ENCODE measurements around the gene PYGM.
A peak's percentile ranks its signal among the peaks of the same experiment; 100 is the strongest.

Gene PYGM

DNA sequence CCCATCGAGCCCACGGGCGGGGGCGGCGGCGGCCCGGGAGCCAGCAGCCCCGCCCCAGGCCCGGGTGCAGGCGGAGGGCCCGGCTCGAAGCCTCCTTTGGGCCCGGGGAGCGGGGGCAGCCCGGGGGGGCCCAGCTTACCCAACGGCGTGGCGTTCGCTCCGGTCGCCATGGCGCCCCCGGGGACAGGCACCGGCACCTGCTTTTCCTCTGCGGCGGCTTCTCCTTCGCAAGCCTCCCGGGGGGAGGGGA is 18.4 kb upstream of the PYGM start:
- H3K4me1 Mint-ChIP-seq: peaks cover 44% of the 10 kb centered on the region
- H3K9me3 Mint-ChIP-seq: no peaks in the 10 kb centered on the region
- H3K36me3 Mint-ChIP-seq: peaks cover 70% of the 10 kb centered on the region
- H3K4me3 Mint-ChIP-seq: peak overlapping the region; percentile 88
- DNase-seq (ENCODE audit: low spot score in 2 of 2) (no peak), ATAC-seq (peak; percentile 3)
- H3K27ac Mint-ChIP-seq: peak overlapping the region; percentile 100

DNA sequence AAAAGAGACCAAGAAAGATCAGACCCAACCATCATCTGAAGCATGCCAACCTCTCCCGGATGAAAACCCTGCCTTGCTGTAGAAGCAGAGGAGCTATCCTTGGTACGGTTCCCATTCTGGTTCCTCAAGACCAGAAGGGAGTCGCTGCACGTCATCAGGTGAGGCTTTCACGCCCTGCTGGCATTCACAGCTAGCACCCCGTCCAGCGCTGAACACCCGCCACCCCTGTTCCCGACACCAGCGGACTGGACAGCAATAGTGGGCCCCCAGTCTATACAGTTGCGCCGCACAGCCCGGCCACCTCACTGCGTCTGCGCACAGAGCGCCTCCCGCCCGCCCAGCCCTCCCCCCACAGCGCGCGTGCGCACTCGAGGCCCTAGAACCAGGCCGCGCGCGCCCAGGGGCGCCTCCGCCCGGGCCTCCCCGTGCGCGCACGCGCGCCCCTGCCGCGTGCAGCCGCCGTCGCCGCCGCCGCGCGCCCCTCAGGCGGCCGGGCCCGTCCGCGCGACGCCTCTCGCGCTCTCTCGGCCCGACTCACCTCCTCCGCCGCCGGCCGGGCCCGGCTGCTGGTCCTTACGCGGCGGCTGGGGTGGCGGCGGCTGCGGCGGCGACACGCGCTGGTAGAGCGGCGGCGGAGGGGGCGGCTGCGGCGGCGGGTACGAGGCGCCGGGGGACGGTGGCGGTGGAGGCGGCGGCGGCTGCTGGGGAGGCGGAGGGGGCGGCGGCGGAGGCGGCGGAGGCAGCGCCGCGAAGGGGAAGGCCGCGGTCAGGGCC is 17.9 kb upstream of the PYGM start:
- peaks cover 76% of the 10 kb centered on the region for H3K36me3 Mint-ChIP-seq
- peak; percentile 76 to 88 for DNase-seq (ENCODE audit: low spot score in 2 of 2)
- H3K4me3 Mint-ChIP-seq: peak overlapping the region; percentile 88
- H3K9me3 Mint-ChIP-seq: no peaks in the 10 kb centered on the region
- H3K27ac Mint-ChIP-seq: peak overlapping the region; percentile 92
- peaks cover 46% of the 10 kb centered on the region for H3K4me1 Mint-ChIP-seq
- ATAC-seq: peak; percentile 19

DNA sequence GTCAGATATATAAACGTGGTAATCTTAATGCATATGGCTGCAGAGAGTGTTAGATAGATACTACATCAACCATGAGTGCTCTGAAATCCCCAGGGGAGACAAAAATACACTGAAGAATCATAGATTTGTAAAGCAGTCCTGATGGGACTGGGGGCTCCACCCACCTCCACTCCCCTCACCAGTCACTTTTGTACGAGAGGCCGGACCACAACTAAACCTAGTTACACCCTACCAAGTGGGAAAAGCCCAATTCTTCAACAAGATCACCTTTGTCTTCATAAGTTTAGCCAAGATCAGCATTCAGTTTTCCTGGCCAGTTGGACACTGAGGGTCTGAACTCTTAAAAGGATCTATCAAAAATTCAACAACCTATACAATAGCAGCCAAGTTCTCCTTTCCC is 17.1 kb upstream of the PYGM start:
- no peaks in the 10 kb centered on the region for H3K9me3 Mint-ChIP-seq
- peak overlapping the region; percentile 92 for H3K27ac Mint-ChIP-seq
- no peak for DNase-seq (ENCODE audit: low spot score in 2 of 2)
- H3K36me3 Mint-ChIP-seq: peaks cover 83% of the 10 kb centered on the region
- ATAC-seq: no peak
- peak overlapping the region; percentile 88 for H3K4me3 Mint-ChIP-seq
- peaks cover 46% of the 10 kb centered on the region for H3K4me1 Mint-ChIP-seq

DNA sequence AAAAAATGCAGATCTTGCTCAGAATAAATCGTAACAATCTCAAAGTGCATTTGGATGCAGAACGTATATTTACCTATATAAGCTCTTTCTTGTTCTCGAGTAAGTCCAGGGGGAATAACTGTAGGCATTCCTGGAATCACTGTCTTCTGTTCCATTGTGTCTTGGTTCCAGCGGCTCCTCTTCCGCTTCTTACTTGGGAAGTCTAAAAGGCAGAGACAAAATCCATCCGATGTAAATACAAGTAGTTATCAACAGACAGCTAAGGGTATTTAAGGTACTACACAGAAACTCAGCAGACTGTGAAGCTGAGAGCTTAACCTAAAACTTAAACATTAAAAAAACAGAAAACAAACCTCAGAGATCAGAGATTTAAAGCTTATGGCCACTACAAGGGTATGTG is 16.7 kb upstream of the PYGM start:
- H3K4me3 Mint-ChIP-seq: peak overlapping the region; percentile 88
- H3K36me3 Mint-ChIP-seq: peaks cover 86% of the 10 kb centered on the region
- H3K9me3 Mint-ChIP-seq: no peaks in the 10 kb centered on the region
- H3K4me1 Mint-ChIP-seq: peaks cover 47% of the 10 kb centered on the region
- peak overlapping the region; percentile 92 for H3K27ac Mint-ChIP-seq
- ATAC-seq (no peak), DNase-seq (ENCODE audit: low spot score in 2 of 2) (no peak)

DNA sequence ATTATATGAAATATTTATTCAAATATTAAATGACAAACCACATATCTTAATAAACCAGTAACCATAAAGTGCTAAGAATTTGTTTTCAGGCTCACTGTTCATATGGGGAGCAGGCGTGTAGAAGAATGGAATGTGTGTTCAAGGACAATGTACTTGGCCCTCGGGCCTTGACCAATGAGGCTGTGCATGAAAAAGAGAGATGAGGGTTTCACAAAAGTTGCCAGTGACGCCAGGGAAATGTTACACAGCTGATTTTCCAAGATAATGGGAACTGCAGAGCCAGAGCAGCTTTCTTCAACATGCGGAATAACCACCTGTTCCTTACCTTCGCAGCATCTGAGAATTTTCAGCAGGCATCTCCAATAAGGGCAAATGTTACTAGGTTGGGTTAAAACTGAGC is 14.4 kb upstream of the PYGM start:
- Mint-ChIP-seq H3K36me3 (peaks cover 97% of the 10 kb centered on the region), H3K4me1 (peaks cover 63% of the 10 kb centered on the region), H3K9me3 (no peaks in the 10 kb centered on the region), H3K27ac (peak overlapping the region; percentile 92), H3K4me3 (peak overlapping the region; percentile 88)
- ATAC-seq (no peak), DNase-seq (ENCODE audit: low spot score in 2 of 2) (no peak)

DNA sequence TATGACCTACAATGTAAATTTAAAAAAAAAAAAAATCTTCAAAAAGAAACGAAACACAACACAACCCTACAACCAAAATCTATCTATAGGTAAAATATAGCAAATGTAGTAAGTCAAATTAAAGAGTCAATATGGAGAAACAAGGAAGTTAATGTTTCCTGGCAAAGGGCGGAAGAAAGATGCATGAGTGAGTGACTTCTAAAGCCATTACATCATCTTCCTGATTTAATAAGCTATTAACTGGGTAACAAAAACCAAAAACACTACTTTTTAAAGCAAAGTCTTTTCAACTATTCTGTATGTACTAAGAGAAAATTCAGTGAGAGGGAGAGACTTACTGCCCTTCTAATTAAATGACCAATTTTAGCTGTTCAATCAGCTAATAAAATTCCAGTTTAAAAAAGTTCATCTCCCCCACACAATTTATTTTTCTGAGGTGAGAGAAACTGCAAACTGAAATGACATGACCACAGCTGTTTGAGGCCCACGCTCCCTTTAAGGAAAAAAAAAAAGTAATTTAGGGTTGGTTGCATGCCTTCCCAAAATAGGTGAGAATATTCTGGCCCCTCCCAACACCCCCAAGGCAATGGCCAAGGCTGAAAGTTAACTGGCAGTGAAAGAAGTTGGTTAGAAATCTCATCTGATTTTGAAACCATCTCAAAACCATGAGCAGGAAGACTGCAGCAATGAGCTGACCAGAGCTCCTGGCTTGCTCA is 12.7 kb upstream of the PYGM start:
- Mint-ChIP-seq H3K4me3 (no peak overlapping the region), H3K9me3 (no peaks in the 10 kb centered on the region), H3K4me1 (peaks cover 74% of the 10 kb centered on the region), H3K36me3 (peaks cover 100% of the 10 kb centered on the region), H3K27ac (peak overlapping the region; percentile 67)
- no peak for ATAC-seq
- DNase-seq (ENCODE audit: low spot score in 2 of 2): no peak

DNA sequence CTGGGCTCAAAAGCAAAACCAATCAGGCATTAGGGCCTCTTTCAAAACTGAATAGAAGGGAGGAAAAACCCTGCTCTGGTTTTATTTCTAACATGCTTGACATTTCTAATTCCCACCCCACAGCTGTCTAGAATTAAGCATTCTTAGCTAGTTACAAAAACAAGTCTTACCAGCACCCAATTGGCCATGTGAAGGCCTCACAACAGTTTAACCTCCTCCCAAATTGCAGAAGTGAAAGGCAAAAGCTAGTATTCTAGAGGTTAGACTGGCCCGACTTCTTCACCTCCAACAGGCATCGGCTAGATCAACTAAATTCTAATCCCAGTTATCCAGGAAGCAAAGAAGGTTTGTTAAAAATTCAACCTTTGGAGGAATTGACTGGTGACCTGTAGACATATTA is 12.1 kb upstream of the PYGM start:
- Mint-ChIP-seq H3K9me3 (no peaks in the 10 kb centered on the region), H3K4me1 (peaks cover 74% of the 10 kb centered on the region), H3K27ac (no peak overlapping the region), H3K4me3 (no peak overlapping the region), H3K36me3 (peaks cover 100% of the 10 kb centered on the region)
- no peak for ATAC-seq
- no peak for DNase-seq (ENCODE audit: low spot score in 2 of 2)

DNA sequence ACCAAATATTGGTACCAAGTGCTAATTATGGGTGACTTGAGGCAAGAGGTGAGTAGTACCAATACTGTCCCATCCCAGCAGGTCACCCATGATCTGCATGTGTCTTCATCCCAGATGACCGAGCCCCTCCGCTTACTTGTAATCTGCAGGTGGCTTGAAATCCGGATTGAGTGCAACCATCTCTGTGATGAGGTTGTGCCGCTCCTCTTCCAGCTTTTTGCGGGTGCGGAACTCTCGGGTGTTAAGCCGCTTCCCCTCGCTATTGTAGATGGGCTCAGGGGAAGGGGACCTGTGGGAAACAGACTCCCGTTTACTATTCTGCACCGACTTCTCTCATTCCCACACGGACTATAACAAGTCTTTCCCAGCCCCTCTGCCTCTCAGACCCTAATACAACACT is 10.3 kb upstream of the PYGM start:
- Mint-ChIP-seq H3K27ac (peak overlapping the region; percentile 81), H3K9me3 (no peaks in the 10 kb centered on the region), H3K4me1 (peaks cover 76% of the 10 kb centered on the region), H3K4me3 (no peak overlapping the region), H3K36me3 (peaks cover 100% of the 10 kb centered on the region)
- ATAC-seq (no peak), DNase-seq (ENCODE audit: low spot score in 2 of 2) (no peak)

DNA sequence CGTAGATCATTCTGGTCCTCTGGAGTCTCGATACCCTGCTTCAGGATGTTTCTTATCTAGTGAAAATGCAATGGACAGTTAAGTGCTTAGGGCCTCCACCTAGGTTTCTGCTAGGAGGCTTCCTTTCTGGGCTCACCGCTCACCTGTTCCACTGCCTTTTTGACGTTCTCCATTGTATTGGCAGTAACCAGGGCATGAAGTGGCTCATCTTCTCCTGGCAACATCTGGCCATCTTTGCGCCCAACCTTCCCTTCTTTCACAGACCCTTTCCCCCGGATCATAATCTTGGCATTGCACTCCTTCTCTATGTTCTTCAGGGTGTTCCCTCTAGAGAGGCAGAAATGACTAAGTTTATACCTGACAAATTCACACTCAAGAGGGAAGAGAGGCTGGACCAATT is 9.5 kb upstream of the PYGM start:
- no peak for ATAC-seq
- Mint-ChIP-seq H3K4me1 (peaks cover 79% of the 10 kb centered on the region), H3K27ac (peak overlapping the region; percentile 83), H3K9me3 (no peaks in the 10 kb centered on the region), H3K4me3 (no peak overlapping the region), H3K36me3 (peaks cover 100% of the 10 kb centered on the region)
- DNase-seq (ENCODE audit: low spot score in 2 of 2): no peak

DNA sequence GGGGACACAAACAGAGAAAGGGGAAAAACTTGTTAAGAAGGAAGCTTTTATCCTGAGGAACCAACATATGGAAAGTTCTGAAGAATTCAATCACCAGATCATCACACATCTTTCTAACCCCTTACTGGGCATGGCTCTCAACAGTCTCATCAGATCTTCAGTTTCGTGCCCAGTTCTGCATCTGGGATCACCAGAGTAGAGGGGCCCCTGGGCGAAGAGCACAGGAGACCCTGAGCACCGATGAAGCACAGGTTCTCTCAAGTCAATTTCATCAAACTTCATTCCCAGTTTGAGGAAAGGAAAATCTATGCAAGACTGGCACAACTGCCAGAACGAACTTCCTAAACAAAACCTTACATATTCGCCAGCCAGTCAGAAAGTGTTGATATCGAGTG is 8.5 kb upstream of the PYGM start:
- Mint-ChIP-seq H3K9me3 (no peaks in the 10 kb centered on the region), H3K36me3 (peaks cover 100% of the 10 kb centered on the region), H3K4me1 (peaks cover 82% of the 10 kb centered on the region), H3K27ac (peak overlapping the region; percentile 83), H3K4me3 (no peak overlapping the region)
- ATAC-seq (no peak), DNase-seq (ENCODE audit: low spot score in 2 of 2) (no peak)

DNA sequence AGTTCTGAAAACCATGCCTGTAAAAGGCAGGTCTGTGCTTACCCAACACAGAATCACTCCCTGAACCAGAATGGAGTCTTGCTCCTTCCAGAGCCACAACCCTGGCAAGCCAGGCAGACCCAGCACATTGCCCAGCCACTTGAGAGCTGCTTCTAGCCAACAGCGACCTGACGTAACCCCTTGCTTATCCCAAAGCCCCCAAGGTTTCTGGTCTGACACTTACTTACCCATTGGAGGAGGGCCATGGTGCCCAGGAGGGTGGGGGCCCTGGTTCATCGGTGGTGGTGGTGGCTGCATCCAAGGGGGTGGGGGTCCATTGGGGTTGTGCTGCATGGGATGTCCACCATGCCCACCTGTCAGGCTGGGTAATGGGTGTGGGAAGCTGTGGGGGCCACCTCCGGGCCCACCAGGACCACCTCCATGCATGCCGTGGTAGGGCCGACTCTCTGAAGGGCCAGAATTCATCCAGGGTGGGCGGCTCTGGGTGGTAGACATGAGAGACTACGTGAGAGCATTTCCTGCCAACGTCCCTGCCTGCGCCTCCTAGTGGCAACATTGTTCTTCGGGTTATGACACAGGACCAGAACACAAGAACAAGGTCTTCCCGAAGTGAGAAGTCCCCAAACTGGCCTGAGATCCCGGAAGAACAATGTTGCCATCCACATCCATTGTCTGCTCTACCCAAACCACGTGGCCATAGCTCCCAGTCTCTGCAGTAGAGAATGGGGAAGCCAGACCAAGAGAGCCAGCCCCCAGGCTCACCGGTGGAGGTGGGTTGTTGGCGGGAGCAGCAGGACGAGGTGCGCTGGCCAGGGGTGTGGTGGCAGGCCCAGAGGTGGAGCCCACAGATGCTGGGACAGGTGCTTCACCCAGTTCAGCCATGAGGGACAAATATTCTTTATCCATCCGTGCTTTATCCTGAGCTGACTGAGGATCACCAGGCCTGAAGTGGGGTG is 7.8 kb upstream of the PYGM start:
- no peaks in the 10 kb centered on the region for H3K9me3 Mint-ChIP-seq

DNA sequence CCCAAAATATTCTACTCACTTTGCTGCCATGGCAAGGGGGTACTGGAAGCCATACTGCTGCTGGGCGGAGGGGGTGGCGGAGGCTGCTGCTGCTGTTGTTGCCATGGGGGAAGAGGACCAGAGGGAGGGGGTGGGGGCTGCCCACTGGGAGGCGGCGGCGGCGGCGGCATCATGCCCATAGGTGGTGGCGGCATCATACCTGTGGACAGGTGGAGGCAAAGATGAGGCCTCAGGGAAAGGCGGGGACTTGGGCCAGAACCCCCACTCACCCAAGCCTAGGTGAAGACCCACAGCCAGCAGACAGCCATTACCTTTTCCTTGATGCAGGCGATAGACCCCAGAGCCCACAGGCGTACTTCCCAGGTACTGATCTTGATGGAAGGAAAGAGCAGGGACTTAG is 7.1 kb upstream of the PYGM start:
- ATAC-seq (no peak), DNase-seq (ENCODE audit: low spot score in 2 of 2) (no peak)
- peaks cover 92% of the 10 kb centered on the region for H3K4me1 Mint-ChIP-seq
- H3K9me3 Mint-ChIP-seq: no peaks in the 10 kb centered on the region
- H3K4me3 Mint-ChIP-seq: peak overlapping the region; percentile 26
- H3K36me3 Mint-ChIP-seq: peaks cover 100% of the 10 kb centered on the region
- peak overlapping the region; percentile 83 for H3K27ac Mint-ChIP-seq

More for the DNA sequence above, 7.8 kb upstream of the PYGM start:
- ATAC-seq (peak; percentile 67), DNase-seq (ENCODE audit: low spot score in 2 of 2) (peak; percentile 72 to 89)
- H3K36me3 Mint-ChIP-seq: peaks cover 100% of the 10 kb centered on the region
- no peak overlapping the region for H3K4me3 Mint-ChIP-seq
- H3K4me1 Mint-ChIP-seq: peaks cover 85% of the 10 kb centered on the region
- H3K27ac Mint-ChIP-seq: peak overlapping the region; percentile 83

DNA sequence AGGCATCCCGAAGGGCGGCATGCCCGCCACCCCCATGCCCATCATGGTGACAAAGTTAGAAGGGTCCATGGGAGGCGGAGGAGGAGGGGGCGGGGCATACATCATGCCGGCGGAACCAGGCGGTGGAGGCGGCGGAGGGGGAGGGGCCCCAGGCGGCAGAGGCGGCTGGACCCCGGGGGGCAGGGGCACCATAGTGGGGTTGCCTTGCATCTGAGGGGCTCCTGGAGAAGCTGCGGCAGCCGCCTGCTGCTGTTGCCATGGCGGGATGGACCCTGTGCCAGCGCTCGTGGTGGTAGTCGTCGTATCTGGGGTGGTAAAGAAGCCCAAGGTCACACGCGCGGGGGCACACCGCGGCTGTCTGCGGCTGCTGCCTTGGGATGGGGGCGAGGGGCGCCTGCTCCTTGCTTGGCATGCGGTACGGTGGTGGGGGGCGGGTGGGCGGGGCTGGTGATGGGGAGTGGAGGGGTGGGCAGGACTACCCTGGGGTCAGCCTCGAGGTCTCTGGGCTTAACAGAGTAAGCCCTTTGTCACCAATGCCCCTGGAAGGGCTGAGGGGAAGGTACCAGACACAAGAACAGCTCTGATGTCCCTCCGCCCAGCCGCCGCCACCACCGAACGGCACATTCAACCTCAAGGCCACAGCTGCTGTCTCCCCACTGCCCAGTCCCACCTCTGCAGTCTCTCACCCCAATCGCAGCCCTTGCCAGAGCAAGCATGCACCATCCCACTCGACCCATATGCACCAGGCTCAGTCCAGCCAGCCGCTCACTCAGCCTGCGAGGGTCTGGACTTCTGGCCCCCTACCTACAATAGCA is 6.3 kb upstream of the PYGM start:
- H3K27ac Mint-ChIP-seq: peak overlapping the region; percentile 81
- H3K36me3 Mint-ChIP-seq: peaks cover 100% of the 10 kb centered on the region
- no peak for ATAC-seq
- peaks cover 95% of the 10 kb centered on the region for H3K4me1 Mint-ChIP-seq
- no peak for DNase-seq (ENCODE audit: low spot score in 2 of 2)
- peak overlapping the region; percentile 26 for H3K4me3 Mint-ChIP-seq
- H3K9me3 Mint-ChIP-seq: no peaks in the 10 kb centered on the region

DNA sequence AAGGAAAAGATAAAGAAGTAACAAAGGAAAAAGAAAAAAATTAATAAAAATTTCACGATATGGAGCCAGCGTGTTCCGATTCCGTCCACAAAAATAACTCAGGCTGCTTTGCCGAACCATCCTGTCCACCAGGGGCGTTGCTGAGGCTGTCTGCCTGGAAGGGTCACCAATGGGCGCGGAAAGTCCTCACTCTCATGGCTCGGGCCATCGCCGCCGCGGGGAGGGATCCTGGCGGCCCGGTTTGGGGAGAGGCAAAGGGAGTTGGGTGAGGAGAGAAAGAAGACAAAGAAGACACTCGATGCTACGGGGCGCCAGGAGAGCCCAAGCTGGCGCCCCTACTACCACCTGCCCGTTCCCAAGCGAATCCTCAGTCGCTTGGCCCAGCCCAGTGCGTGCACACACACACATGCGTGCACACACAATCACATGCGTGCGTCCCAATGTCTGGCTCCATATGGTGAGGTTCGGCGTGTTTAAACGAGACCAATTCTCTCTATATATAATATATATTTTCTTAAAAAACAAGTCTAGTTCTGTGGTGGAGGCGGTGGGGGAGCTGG is 5.6 kb upstream of the PYGM start:
- H3K27ac Mint-ChIP-seq: peak overlapping the region; percentile 97
- DNase-seq (ENCODE audit: low spot score in 2 of 2) (no peak), ATAC-seq (no peak)
- H3K9me3 Mint-ChIP-seq: no peaks in the 10 kb centered on the region
- peaks cover 94% of the 10 kb centered on the region for H3K4me1 Mint-ChIP-seq
- peak overlapping the region; percentile 63 for H3K4me3 Mint-ChIP-seq
- peaks cover 100% of the 10 kb centered on the region for H3K36me3 Mint-ChIP-seq
